Mucosa of descending colon (tissue), 3 donors: ENCODE results near the gene GGPS1. TPM values are rescaled to one million over a fixed set of nuclear protein-coding genes. Genes with fewer than 3 reads are reported as not detected.
A peak's percentile ranks its signal among the peaks of the same experiment; 100 is the strongest.
"Not testable (repeated sequence)": the region's sequence is repeated elsewhere in the genome, so short reads cannot be mapped to it uniquely, and the experiment has no call there.

Experiments
- ATAC-seq: fragments of 200-7000 bp; cut with Tn5 transposase; one replicate; pipeline ENCODE4 v1.9.1; 2020; ENCODE audit warnings: mild to moderate bottlenecking, moderate library complexity
- DNase-seq, 3 donors: peaks; one replicate each; pipeline ENCODE4 v3.0.0-alpha.2; 2020
- H3K36me3 ChIP-seq: fragments of 200-600 bp; one replicate; pipeline ENCODE4 v1.8.0; 2021; ENCODE audit warnings: low read depth, mild to moderate bottlenecking
- H3K4me1 ChIP-seq: fragments of 200-600 bp; one replicate; pipeline ENCODE4 v1.8.0; 2021; ENCODE audit warnings: low read depth, mild to moderate bottlenecking
- H3K4me3 ChIP-seq: fragments of 200-600 bp; one replicate; pipeline ENCODE4 v1.8.0; 2021; ENCODE audit warnings: mild to moderate bottlenecking
- H3K9me3 ChIP-seq: fragments of 200-600 bp; one replicate; pipeline ENCODE4 v1.8.0; 2021; ENCODE audit warnings: mild to moderate bottlenecking
- intact Hi-C, 2 donors: fragments of 100-400 bp; cut with DNase I in 1 of 2; cut with micrococcal nuclease in 1 of 2; formaldehyde crosslinking; loops; one replicate each; pipeline versions ENCODE4 v1.11.0 to v1.11.1; 2022; cut with DNase I, micrococcal nuclease
- long read RNA-seq, 2 donors: library from polyadenylated mRNA; unstranded; transcript quantifications; one replicate each; pipeline ENCODE4 v2.0.0, GENCODE V29; 2019 to 2021
- total RNA-seq, 3 donors: library from RNA; stranded (reverse); fragmentation: NEBNext Ultra II Directional in 2 of 3; extraction: Animal tissue kit (Norgen Biotek cat#: 25700) in 2 of 3; gene quantifications; one replicate each; pipeline versions ENCODE4 v1.2.1 to v1.2.4, GENCODE V29; 2021 to 2023
- TF ChIP-seq, protein P1 (sequence below): fragments of 200-600 bp; IDR thresholded peaks from one replicate; pipeline ENCODE4 v1.8.0; 2022; ENCODE audit warnings: antibody characterized with exemption, mild to moderate bottlenecking
- donor health status: DM: no; HTN: no; CAD: no; lungs with moderate emphysema.
- donor health status: DM: no; HTN: no; CAD: no.
- donor health status: DM: no; HTN: yes; CAD: no.

GGPS1 gene
- total RNA-seq, result 10 to 100 TPM; 26.4 to 40.8 (median 34.1) TPM
- long read RNA-seq, donor 1, transcript GGPS1-201 (4 exons, 2,895 nt), result major isoform, 28 of 29 reads
- long read RNA-seq, donor 1, partial matches to known transcripts, result 0 of 29 reads
- long read RNA-seq, donor 1, other reads (novel, unspliced or antisense), result 1 of 29 reads
- long read RNA-seq, donor 2, transcript GGPS1-201 (4 exons, 2,895 nt), result major isoform, 18 of 21 reads
- long read RNA-seq, donor 2, partial matches to known transcripts, result 0 of 21 reads
- long read RNA-seq, donor 2, other reads (novel, unspliced or antisense), result 0 of 21 reads

- intact Hi-C loops, result no loop called here
- Histone ChIP-seq H3K4me3 (peak within 1 kb of the TSS; percentile 100), H3K36me3 (no peaks in the 10 kb centered on the region), H3K9me3 (no peaks in the 10 kb centered on the region), H3K4me1 (peaks cover 42% of the 10 kb centered on the region)
- TF ChIP-seq, protein P1, sequence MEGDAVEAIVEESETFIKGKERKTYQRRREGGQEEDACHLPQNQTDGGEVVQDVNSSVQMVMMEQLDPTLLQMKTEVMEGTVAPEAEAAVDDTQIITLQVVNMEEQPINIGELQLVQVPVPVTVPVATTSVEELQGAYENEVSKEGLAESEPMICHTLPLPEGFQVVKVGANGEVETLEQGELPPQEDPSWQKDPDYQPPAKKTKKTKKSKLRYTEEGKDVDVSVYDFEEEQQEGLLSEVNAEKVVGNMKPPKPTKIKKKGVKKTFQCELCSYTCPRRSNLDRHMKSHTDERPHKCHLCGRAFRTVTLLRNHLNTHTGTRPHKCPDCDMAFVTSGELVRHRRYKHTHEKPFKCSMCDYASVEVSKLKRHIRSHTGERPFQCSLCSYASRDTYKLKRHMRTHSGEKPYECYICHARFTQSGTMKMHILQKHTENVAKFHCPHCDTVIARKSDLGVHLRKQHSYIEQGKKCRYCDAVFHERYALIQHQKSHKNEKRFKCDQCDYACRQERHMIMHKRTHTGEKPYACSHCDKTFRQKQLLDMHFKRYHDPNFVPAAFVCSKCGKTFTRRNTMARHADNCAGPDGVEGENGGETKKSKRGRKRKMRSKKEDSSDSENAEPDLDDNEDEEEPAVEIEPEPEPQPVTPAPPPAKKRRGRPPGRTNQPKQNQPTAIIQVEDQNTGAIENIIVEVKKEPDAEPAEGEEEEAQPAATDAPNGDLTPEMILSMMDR, result peak; percentile 1
- peak; percentile 98 to 99 (median 98) for DNase-seq
- peak; percentile 90 for ATAC-seq
Observed at GRCh38 chr1:235328271-235329138, at the start of gene GGPS1. TSS of gene GGPS1 (plus strand) at chr1:235328570. CDS start at chr1:235335265, 6,695 bp downstream.

- H3K4me1 ChIP-seq, result peaks cover 5% of the 10 kb centered on the region
- no peak for ATAC-seq
- no peak for DNase-seq
- intact Hi-C loops, result no loop called here
- H3K36me3 ChIP-seq, result no peaks in the 10 kb centered on the region
- H3K9me3 ChIP-seq, result no peaks in the 10 kb centered on the region
- TF ChIP-seq, protein P1, result no peak
- no peak overlapping the region for H3K4me3 ChIP-seq
Observed at GRCh38 chr1:235278915-235279292, 49.5 kb upstream of the GGPS1 start.

- Histone ChIP-seq H3K36me3 (no peaks in the 10 kb centered on the region), H3K4me3 (no peak overlapping the region), H3K4me1 (peaks cover 5% of the 10 kb centered on the region), H3K9me3 (no peaks in the 10 kb centered on the region)
- TF ChIP-seq, protein P1, result no peak
- intact Hi-C loops, result no loop called here
- ATAC-seq (peak; percentile 67), DNase-seq (no peak)
Observed at GRCh38 chr1:235279694-235280093, 48.7 kb upstream of the GGPS1 start.

- no peak overlapping the region for H3K4me3 ChIP-seq
- TF ChIP-seq, protein P1, result no peak
- no peaks in the 10 kb centered on the region for H3K9me3 ChIP-seq
- DNase-seq, result no peak
- H3K4me1 ChIP-seq, result peaks cover 5% of the 10 kb centered on the region
- H3K36me3 ChIP-seq, result no peaks in the 10 kb centered on the region
- peak; percentile 14 for ATAC-seq
- intact Hi-C loops, result no loop called here
Observed at GRCh38 chr1:235280467-235280866, 47.9 kb upstream of the GGPS1 start.

DNA sequence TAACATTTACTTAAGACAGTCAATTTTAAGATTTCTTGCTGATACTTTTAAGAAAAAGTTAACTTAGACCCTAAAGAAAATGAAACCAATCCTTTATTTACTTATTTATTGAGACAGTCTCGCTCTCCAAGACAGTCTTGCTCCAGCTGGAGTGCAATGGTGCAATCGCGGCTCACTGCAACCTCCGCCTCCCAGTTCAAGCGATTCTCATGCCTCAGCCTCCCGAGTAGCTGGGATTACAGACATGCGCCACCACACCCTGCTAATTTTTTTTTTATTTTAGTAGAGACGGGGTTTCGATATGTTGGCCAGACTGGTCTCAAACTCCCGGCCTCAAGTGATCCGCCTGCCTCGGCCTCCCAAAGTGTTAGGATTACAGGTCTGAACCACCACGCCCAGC lies 44.7 kb upstream of the GGPS1 start:
- H3K36me3 ChIP-seq, H3K9me3 ChIP-seq, intact Hi-C loops, H3K4me3 ChIP-seq, H3K4me1 ChIP-seq, ATAC-seq, DNase-seq: not testable (repeated sequence)

DNA sequence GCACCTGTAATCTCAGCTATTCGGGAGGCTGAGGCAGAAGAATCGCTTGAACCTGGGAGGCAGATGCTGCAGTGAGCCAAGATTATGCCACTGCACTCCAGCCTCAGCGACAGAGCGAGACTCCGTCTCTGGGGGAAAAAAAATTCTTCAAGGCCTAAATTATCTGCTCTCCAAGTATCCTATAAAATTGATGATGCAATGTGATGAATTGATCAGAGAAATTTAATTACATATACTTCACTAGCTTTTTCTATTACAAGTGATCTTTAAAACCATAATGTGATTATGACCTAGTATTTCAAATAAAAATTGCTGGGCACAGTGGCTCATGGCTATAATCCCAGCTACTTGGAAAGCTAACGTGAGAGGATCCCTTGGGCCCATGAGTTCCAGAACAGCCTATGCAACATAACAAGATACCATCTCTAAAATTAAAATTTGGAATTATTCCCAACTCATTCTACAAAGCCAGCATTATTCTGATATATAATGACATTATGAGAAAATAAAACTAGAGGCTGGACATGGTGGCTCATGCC lies 44.1 kb upstream of the GGPS1 start:
- no peaks in the 10 kb centered on the region for H3K4me1 ChIP-seq
- no peak for ATAC-seq

More for the DNA sequence above, 44.1 kb upstream of the GGPS1 start:
- intact Hi-C loops, result no loop called here
- H3K4me3 ChIP-seq, result no peak overlapping the region
- H3K36me3 ChIP-seq, result no peaks in the 10 kb centered on the region
- TF ChIP-seq, protein P1, result no peak
- DNase-seq, result no peak
- H3K9me3 ChIP-seq, result no peaks in the 10 kb centered on the region
